A549 (cell line): Measurements from ENCODE around the gene RBM27.

ENCODE experiments used
- BCL3 ChIP-seq: fragments of >200 bp; sonication (Bioruptor Twin); formaldehyde crosslinking; IDR thresholded peaks from 3 replicates; pipeline ENCODE4 v1.6.1; 2016
- CEBPB ChIP-seq, 2 experiments: fragments of >200 bp in 1 of 2; sonication (Bioruptor Twin) in 1 of 2; formaldehyde crosslinking in 1 of 2; IDR thresholded peaks; 2 replicates each; pipeline ENCODE4 v1.6.1; 2012 to 2016
- CHD4 ChIP-seq: fragments of 200-600 bp; sonication (generic); IDR thresholded peaks from 2 replicates; pipeline ENCODE4 v1.6.1; 2016; ENCODE audit warnings: antibody characterized with exemption, mild to moderate bottlenecking, borderline replicate concordance
- CTCF ChIP-seq: fragments of >200 bp; sonication (Bioruptor Twin); formaldehyde crosslinking; IDR thresholded peaks from 3 replicates; pipeline ENCODE4 v1.5.1; 2016
- JUN ChIP-seq, 2 experiments: fragments of >200 bp; sonication (Bioruptor Twin); formaldehyde crosslinking; IDR thresholded peaks; 2 replicates in 1 of 2; 3 replicates in 1 of 2; pipeline ENCODE4 v1.6.1; 2016 to 2017
- MAX ChIP-seq: IDR thresholded peaks from 2 replicates; pipeline ENCODE4 v1.6.1; 2012
- POLR2A ChIP-seq: IDR thresholded peaks from 2 replicates; pipeline ENCODE4 v1.6.1; 2012; ENCODE audit warnings: mild to moderate bottlenecking, low read length
- SMC3 ChIP-seq: fragments of >200 bp; sonication (Bioruptor Twin); formaldehyde crosslinking; IDR thresholded peaks from 3 replicates; pipeline ENCODE4 v1.6.1; 2018; ENCODE audit warnings: inconsistent platforms
- ZC3H11A ChIP-seq: fragments of 450-650 bp; IDR thresholded peaks from 2 replicates; pipeline ENCODE4 v1.6.1; 2014; ENCODE audit warnings: antibody characterized with exemption, mild to moderate bottlenecking
- ZSCAN20 ChIP-seq: fragments of 250-450 bp; sonication (Bioruptor Pico); IDR thresholded peaks from 2 replicates; pipeline ENCODE4 v1.8.0; 2022; ENCODE audit warnings: mild to moderate bottlenecking, moderate library complexity

- TF ChIP-seq ZSCAN20 (CRISPR knock-in tag) (no peak), POLR2A (no peak), ZC3H11A (no peak), MAX (no peak), CTCF (no peak), CHD4 (no peak), CEBPB (IDR thresholded peaks at IDR 0.05) (no peak), BCL3 (no peak), SMC3 (no peak), JUN (IDR thresholded peaks at IDR 0.05) (no peak)
Observed at GRCh38 chr5:146179696-146180095, 23.7 kb upstream of the RBM27 start.
